BE2C (cell line): ENCODE results near the gene GPC6.
A peak's percentile ranks its signal among the peaks of the same experiment; 100 is the strongest.

Experiments used
- DNase-seq: peaks from one replicate; pipeline ENCODE4 v3.0.0-alpha.2; 2020
- H3K27me3 ChIP-seq: fragments of 250-450 bp; sonication (Bioruptor Pico); 2 replicates; pipeline ENCODE4 v1.5.1; 2020; ENCODE audit warnings: mild to moderate bottlenecking
- H3K36me3 ChIP-seq: fragments of 250-450 bp; sonication (Bioruptor Pico); 2 replicates; pipeline ENCODE4 v1.5.1; 2020; ENCODE audit warnings: mild to moderate bottlenecking
- H3K4me1 ChIP-seq: fragments of 250-450 bp; sonication (Bioruptor Pico); 2 replicates; pipeline ENCODE4 v1.5.1; 2020
- H3K4me3 ChIP-seq: 2 replicates; pipeline ENCODE4 v1.5.1; 2011; ENCODE audit warnings: low read depth, low read length
- H3K9me3 ChIP-seq: fragments of 250-450 bp; sonication (Bioruptor Pico); 2 replicates; pipeline ENCODE4 v1.5.1; 2020
- CTCF ChIP-seq: IDR thresholded peaks from 2 replicates; pipeline ENCODE4 v1.5.1; 2012; ENCODE audit warnings: mild to moderate bottlenecking, low read depth, low read length

The GPC6 gene

GRCh38 chr13:93268327-93269028, 41.9 kb downstream of the GPC6 start:
- Histone ChIP-seq H3K9me3 (no peaks in the 10 kb centered on the region), H3K4me3 (no peak overlapping the region), H3K36me3 (no peaks in the 10 kb centered on the region), H3K4me1 (peaks cover 12% of the 10 kb centered on the region), H3K27me3 (no peaks in the 10 kb centered on the region)
- no peak for DNase-seq
- no peak for TF ChIP-seq CTCF

- no peak for TF ChIP-seq CTCF
- no peak overlapping the region; the same call in 1 of the 2 replicates for H3K4me3 ChIP-seq
- peak; percentile 22 for DNase-seq
These were observed 44.4 kb downstream of the GPC6 start for GRCh38 chr13:93270769-93271742.

DNA sequence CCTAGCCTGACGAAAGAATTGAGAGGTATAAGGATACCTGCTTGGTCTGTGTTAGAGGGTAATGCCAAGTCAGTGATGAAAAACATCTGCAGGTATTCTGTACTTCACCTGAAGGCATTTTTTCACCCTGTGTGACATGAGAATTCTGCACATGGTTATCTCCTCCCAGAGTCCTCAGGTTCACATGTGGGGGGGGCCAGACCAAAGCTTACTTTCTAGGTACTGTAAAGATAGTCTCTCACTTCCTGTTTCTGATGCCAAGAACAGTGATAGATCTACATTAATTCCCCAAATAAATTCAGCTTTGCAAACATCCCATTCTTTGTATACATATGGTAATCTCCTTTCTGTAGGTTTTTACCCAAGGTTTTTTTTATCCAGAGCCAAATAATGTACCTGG, 53.4 kb downstream of the GPC6 start:
- H3K36me3 ChIP-seq, result no peaks in the 10 kb centered on the region
- H3K9me3 ChIP-seq, result no peaks in the 10 kb centered on the region
- peaks cover 18% of the 10 kb centered on the region for H3K4me1 ChIP-seq
- DNase-seq, result no peak
- TF ChIP-seq CTCF, result no peak
- no peak overlapping the region for H3K4me3 ChIP-seq
- no peaks in the 10 kb centered on the region for H3K27me3 ChIP-seq

More at GRCh38 chr13:93270769-93271742, 44.4 kb downstream of the GPC6 start:
- Histone ChIP-seq H3K36me3 (no peaks in the 10 kb centered on the region), H3K9me3 (no peaks in the 10 kb centered on the region), H3K4me1 (peaks cover 12% of the 10 kb centered on the region), H3K27me3 (no peaks in the 10 kb centered on the region)

- DNase-seq, result no peak
- H3K4me1 ChIP-seq, result peaks cover 19% of the 10 kb centered on the region
- no peaks in the 10 kb centered on the region for H3K27me3 ChIP-seq
- no peaks in the 10 kb centered on the region for H3K36me3 ChIP-seq
- H3K4me3 ChIP-seq, result no peak overlapping the region
- no peak for TF ChIP-seq CTCF
- no peaks in the 10 kb centered on the region for H3K9me3 ChIP-seq
These were observed 54.1 kb downstream of the GPC6 start for GRCh38 chr13:93280688-93281087.

DNA sequence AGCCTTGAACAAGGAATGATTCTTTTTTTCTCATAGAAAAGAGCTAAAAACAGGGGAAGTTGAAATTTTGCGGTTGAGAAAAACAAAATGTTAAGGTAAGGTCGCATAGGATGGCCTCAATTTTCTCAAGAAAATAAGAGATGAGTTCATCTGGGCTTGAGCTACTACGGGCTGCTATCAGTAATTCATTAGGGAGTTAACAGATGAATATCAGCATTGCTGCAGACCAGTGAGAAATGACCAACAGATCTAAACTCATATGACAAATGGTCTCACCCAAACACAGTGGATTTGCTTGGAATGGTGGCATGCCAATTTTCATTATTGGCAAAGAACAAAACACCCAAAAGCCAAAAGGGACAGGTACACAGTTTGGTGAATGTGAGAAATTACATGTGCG, 56.6 kb downstream of the GPC6 start:
- peaks cover 19% of the 10 kb centered on the region for H3K4me1 ChIP-seq

More for the DNA sequence above, 56.6 kb downstream of the GPC6 start:
- no peak for TF ChIP-seq CTCF
- Histone ChIP-seq H3K36me3 (no peaks in the 10 kb centered on the region), H3K9me3 (no peaks in the 10 kb centered on the region), H3K27me3 (no peaks in the 10 kb centered on the region), H3K4me3 (no peak overlapping the region)
- DNase-seq, result no peak
